Subcutaneous adipose tissue (tissue), 4 donors: Measurements from ENCODE around the gene LMO1. TPM values are rescaled to one million over a fixed set of nuclear protein-coding genes. Genes with fewer than 3 reads are reported as not detected.

Experiments used
- total RNA-seq, 4 donors: library from RNA; depleted of rRNA; stranded (reverse); fragments of >200 nt; gene quantifications; one replicate each; pipeline ENCODE4 v1.1.0, GENCODE V29; 2016
- TF ChIP-seq, protein P1 (sequence below): fragments of 450-650 bp; IDR thresholded peaks from one replicate; pipeline ENCODE4 v1.5.1; 2016; ENCODE audit warnings: low read depth, mild to moderate bottlenecking, control low read depth, antibody characterized with exemption, moderate library complexity

Gene LMO1
- total RNA-seq, 4 donors from 2014 or later: not detected

DNA sequence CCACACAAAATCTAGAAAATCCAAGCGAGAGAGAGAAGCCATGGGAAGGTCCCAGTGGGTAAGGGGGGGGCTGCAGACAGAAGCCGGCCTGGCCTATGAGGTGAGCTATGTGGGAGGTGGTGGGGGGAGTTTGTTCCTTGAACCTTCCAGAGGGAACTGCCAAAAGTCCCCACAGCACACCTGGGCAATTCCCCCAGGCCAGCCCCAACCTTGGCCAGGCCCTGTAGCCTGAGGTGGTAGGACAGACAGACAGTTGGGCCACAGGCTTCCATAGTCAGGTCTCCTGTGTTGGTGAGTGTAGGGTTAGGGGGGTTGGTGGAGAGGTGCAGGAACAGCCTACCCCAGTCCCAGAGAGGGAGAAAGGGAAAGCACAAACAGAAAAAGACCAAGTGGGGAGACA lies 39.0 kb downstream of the LMO1 start:
- TF ChIP-seq, protein P1, sequence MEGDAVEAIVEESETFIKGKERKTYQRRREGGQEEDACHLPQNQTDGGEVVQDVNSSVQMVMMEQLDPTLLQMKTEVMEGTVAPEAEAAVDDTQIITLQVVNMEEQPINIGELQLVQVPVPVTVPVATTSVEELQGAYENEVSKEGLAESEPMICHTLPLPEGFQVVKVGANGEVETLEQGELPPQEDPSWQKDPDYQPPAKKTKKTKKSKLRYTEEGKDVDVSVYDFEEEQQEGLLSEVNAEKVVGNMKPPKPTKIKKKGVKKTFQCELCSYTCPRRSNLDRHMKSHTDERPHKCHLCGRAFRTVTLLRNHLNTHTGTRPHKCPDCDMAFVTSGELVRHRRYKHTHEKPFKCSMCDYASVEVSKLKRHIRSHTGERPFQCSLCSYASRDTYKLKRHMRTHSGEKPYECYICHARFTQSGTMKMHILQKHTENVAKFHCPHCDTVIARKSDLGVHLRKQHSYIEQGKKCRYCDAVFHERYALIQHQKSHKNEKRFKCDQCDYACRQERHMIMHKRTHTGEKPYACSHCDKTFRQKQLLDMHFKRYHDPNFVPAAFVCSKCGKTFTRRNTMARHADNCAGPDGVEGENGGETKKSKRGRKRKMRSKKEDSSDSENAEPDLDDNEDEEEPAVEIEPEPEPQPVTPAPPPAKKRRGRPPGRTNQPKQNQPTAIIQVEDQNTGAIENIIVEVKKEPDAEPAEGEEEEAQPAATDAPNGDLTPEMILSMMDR: no peak

DNA sequence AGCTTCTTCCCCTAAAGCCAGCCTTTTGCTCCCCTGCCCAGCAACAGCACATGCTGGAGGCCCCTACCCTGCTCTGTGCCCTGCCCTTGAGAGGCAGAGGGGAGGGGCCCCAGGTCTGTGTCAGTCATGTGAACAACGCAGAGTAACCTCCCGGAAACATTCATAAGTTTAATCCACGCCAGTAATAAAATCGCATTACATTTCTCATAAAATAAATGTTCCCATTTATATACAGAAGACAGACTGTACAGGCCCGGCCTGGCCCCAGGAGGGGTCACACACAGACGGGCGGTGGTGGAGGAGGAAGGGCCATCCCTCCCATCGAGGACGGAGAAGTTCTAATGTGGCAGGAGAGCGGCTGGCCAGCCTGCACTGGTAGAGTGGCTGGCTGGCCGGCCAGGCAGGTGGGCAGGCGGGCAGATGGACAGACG lies 39.5 kb downstream of the LMO1 start:
- TF ChIP-seq, protein P1: no peak

GRCh38 chr11:8223513-8223900 lies 40.2 kb downstream of the LMO1 start:
- TF ChIP-seq, protein P1: no peak

DNA sequence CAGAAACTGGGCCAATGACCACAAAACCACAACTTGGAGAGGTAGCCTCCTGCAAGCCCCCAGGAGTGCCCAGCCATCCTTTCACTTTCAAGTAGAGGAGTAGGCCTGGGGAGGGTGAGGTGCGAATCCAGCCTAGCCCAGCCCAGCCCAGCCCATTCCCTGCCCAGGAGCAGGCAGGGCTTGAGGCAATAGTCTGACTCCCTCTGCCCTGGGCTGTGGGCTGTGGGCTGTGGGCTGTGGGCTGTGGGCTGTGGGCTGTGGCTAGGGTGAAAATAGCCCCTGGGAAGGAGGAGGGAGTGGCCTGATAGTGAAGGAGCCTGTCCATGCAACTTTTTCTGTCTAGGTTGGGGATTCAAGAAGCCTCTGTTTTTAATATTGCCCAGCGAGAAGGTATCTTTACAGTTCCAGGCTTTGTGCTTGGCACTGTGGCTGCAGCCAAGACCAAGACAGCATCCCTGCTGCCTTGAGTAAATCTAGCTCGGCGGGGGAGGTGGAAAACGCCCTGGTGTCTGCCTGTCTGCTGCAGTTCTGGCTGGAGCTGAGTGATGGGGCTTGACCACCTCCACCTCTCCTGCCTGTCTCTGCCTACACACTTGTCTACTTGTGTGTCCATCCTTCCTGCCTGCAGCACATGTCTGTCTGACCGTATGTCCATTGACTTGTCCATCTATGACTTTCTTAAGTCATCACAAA lies 40.7 kb downstream of the LMO1 start:
- TF ChIP-seq, protein P1: no peak

DNA sequence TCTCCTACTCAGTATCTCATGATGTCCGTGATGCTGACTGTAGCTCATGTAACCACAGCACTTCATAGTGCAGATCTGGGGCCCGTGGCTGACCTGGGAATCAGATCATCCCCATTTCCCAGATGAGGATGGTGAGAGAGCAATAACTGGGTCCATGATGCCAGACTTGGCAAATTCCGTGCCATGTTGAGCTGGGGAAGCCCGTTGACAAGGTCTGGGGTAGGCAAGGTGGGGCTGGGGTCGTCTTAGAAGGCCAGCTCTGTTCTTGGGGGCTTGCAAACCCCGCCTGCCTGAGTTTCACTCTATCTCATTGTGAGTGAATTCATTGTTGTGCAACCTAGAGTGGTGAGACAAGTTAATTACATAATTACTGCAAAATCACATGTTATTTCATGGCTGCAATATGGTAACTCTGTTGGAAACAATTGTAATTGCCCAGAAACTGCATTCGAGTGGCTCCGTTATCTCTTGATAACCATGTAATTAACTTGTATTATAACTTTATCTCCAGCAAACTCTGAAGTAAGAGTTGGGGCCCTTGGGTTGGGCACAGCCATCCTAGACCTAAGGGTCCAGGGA lies 41.7 kb downstream of the LMO1 start:
- TF ChIP-seq, protein P1: no peak

- TF ChIP-seq, protein P1: no peak
Measured at GRCh38 chr11:8221046-8221723, 42.5 kb downstream of the LMO1 start.
